ENCODE results near the gene C1orf174.

- TF ChIP-seq CTCF (IDR thresholded peaks at IDR 0.05; ENCODE audit: poor library complexity) (no peak), EZH2 (IDR thresholded peaks at IDR 0.05; ENCODE audit: borderline replicate concordance) (no peak), EZH2phosphoT487 (IDR thresholded peaks at IDR 0.05; ENCODE audit: low read depth, severe bottlenecking, unreplicated experiment) (no peak)
Measured at GRCh38 chr1:3872546-3872945, 27.5 kb downstream of the C1orf174 start.

Data from hepatocyte (in vitro differentiated cells).